ENCODE measurements around the gene FTO.

- TF ChIP-seq GATA2 (IDR thresholded peaks at IDR 0.05; ENCODE audit: low read depth, low read length) (no peak), GATA3 (IDR thresholded peaks at IDR 0.05; ENCODE audit: low read depth, low read length) (no peak)
Observed at GRCh38 chr16:54194334-54194743, 490.4 kb downstream of the FTO start.
